ENCODE measurements around the gene PDE9A. TPM values are rescaled to one million over a fixed set of nuclear protein-coding genes. Genes with fewer than 3 reads are reported as not detected.
A peak's percentile ranks its signal among the peaks of the same experiment; 100 is the strongest.
"Not testable (repeated sequence)": the region's sequence is repeated elsewhere in the genome, so short reads cannot be mapped to it uniquely, and the experiment has no call there.

PDE9A gene
- total RNA-seq, 1 donor from 2014 or later, result 1.4 TPM

DNA sequence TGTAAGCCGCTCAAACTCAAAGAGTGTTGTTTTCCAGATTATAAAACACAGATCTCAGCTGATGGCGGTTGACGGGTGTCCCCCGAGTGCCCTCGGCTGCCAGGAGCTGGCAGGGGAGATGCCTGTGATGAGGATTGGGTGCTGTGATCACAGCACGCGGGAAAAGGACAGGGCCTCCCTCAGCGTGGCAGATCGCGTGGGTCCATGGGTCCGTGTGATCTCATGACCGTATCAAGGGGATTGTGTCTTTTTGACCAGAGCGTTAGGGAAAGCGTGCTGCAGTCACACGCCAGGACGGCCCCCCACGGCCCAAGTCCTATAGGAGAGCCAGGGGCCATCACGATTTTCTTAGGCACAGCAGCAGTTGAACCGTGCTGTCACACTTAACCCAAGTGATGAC is 51.9 kb downstream of the PDE9A start:
- DNase-seq (ENCODE audit: low read depth in 2 of 2), result no peak

DNA sequence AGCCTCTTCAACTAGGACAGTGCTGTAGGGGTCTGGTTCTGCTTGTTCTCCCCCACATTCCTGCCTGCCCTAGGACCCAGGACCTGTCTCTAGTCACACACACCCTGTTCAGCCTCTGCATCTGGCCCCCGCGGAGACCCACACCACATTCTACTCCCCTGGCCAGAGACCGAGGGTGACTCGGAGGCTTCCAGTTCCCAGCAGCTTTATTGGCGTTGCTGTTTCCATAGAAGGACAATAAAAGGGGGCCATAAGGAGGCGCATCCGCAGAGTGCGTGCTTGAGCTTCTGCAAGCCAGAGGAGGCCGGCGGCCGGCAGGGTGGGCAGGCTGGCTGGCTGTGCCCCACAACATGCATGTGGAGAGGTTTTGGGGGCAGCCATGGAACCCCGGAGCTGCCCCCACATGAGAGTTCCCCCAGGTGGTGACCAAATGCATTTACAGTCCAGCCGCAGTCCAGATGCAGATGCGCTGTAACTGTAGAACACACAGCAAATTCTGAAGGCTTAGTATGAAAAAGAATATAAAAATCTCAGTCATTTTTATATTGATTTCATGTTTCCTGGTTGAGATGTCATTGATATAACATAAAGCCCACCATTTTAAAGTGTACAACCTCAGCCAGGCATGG is 52.4 kb downstream of the PDE9A start:
- no peak for DNase-seq (ENCODE audit: low read depth in 2 of 2)

DNA sequence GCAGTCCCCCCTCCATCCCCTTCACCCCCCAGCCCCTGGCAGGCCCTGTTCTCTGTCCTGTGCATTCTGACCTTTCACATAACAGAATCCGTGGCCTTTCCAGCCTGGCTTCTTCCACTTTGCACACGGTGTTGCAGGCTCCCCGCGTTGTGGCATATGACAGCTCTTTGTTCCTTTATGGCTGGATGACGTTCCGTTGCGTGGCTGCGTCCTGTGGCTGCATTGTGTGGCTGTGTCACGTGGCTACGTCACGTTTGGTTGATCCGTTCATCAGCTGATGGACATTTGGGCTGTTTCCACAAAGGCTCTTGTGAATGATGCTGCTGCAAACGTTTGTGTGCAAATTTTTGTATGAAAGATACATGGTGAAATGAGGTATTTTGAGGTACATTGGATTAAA is 53.3 kb downstream of the PDE9A start:
- DNase-seq (ENCODE audit: low read depth in 2 of 2), result no peak

DNA sequence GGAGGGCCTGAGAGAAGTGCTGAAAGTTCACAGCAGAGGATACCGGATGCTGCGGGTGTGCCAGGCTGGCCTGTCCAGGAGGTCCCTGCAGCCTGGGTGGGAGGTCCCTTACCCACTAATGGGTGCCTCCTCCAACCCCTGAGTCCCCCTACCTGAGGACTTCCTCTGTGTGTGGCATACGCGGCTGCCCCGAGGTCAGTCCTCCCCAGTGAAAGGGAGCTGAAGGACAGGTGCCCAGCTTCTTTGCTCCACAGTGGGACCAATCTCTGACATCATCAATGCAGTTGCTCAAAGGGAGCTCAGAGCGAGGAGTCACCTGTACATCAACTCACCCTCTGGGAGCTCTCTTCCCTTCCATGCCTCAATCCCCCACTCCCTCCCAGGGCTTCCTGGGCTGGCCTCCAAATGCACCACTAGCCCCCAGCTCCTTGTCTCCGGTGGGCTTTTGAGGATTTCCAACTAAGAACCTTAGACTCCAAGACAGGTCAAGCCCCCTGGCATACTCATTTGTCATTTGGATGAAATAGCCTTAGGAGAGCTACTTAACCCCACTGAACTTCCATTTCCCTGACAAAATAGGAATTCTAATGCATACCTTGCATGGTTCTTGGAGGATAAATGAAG is 53.9 kb downstream of the PDE9A start:
- DNase-seq (ENCODE audit: low read depth in 2 of 2), result no peak

DNA sequence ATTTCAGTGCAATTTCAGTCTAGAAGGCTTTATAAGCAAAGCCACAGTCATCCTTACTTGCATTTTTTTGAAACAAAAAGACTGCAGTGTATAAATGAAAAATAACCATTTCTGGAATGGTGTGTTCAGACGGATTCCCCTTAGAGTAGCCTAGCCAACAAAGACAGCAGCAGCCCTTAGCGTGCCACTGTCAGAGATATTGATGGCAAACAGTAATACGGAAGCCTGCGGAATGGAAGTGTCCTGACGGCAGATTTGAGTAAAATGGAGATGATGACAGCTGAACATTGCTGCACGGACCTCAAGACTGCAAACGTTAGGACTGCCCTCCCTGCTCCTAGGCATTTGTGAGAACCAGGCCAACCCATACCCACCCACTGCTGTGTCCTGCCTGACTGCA is 54.7 kb downstream of the PDE9A start:
- no peak for DNase-seq (ENCODE audit: low read depth in 2 of 2)

DNA sequence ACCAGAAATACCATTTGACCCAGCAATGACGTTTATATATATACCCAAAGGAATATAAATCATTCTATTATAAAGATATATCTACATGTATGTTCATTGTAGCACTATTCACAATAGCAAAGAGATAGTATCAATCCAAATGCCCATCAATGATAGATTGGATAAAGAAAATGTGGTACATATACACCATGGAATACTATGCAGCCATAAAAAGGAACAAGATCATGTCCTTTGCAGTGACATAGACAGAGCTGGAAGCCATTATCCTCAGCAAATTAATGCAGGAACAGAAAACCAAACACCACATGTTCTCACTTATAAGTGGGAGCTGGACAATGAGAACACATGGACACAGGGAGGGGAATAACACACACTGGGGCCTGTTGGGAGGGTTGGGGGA is 55.5 kb downstream of the PDE9A start:
- DNase-seq (ENCODE audit: low read depth in 2 of 2), result not testable (repeated sequence)

DNA sequence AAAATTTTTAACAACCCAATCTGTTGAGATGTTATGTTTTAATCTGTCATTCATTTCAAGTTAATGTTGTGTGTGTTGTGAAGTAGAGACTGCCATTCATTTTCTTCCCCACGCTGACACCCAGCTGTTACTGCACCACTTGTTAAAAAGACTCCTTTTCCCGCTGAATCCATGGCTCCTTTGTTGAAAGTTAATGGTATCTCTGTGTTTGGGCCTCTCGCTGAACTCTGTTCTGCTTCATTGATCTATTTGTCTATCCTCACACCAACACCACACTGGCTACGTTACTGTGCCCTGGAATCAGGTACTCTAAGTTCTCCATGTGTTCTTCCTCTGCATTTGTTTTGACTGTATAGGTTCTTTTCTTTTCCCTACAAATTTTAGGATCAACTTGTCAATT is 58.2 kb downstream of the PDE9A start:
- DNase-seq (ENCODE audit: low read depth in 2 of 2), result no peak

DNA sequence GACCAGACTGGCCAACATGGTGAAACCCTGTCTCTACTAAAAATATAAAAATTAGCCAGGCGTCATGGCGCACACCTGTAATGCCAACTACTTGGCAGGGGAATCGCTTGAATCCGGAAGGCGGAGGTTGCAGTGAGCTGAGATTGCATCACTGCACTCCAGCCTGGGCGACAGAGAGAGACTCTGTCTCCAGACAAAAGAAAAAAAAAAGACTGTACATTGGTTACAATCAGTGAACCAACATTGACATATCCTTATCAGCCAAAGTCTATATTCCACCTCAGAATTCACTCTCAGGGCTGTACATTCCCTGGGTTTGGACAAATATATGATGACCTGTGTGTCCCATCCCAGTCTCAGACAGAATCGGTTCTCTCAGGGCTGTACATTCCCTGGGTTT is 62.0 kb downstream of the PDE9A start:
- DNase-seq (ENCODE audit: low read depth in 2 of 2), result not testable (repeated sequence)

DNA sequence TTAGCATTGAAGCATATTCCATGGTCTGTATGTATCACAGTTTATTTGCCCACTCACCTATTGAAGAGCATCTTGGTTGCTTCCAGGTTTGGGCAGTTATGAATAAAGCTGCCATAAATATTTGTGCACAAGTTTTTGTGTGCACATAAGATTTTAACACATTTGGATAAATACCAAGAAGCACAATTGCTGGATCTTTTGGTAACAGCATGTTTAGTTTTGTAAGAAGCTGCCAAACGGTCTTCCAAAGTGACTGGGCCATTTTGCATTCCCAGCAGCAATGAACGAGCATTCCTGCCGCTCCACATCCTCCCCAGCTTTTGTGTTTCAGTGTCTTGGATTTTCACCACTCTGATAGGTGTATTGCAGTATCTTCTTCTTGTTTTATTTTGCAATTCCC is 62.7 kb downstream of the PDE9A start:
- no peak for DNase-seq (ENCODE audit: low read depth in 2 of 2)

DNA sequence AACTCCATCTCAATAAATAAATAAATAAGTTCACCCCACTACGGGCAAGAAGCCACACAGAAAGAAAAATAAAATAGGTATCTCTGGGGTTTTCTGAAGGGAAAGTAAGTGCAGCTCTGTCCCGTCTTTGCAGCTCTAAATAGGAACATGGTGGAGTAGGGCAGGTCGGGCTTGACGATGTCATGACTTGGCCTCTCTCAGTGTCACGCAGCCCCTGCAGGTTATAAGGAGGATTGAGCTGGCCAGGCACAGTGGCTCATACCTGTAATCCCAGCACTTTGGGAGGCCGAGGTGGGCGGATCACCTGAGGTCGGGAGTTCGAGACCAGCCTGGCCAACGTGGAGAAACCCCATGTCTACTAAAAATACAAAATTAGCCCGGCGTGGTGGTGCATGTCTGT is 67.1 kb downstream of the PDE9A start:
- DNase-seq (ENCODE audit: low read depth in 2 of 2), result not testable (repeated sequence)

DNA sequence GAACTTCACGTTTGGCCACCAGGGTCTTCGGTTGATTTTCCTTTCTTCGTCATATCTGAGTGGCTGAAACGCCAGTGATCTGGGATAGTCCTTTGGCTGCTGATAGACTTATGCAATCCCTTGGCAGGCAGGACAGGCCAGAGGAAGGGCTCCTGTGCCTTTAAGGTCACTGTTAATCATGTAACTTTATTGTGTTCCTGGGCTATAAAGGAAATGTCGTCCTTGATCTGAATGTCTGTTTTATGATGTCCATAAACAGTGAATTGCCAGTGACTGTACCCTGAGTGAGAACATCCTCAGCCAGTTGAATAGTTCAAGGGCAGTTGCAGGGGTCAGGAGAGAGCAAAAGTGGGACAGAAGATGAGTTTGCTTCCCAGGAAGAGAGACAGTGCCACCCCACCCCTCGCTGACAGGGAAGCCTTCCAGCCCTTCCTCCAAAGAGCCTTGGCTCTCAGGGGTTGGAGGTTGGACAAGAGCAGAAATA is 68.0 kb downstream of the PDE9A start:
- DNase-seq (ENCODE audit: low read depth in 2 of 2), result peak; percentile 57 to 70

DNA sequence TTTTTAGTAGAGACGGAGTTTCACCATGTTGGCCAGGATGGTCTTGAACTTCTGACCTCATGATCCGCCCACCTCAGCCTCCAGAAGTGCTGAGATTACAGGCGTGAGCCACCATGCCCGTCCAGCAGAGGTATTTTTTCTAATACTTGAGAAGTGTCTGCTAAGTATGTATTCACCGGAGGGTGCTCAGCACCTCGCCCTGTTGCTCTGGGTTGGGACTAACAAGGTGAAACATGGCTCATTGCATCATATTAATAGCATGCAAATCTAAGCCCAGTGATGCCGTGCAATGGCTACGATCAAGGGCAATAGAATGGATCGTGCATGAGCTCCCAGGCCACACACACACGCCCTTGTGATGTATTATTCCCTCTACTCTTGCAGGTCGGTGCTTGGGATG is 68.7 kb downstream of the PDE9A start:
- DNase-seq (ENCODE audit: low read depth in 2 of 2), result no peak

DNA sequence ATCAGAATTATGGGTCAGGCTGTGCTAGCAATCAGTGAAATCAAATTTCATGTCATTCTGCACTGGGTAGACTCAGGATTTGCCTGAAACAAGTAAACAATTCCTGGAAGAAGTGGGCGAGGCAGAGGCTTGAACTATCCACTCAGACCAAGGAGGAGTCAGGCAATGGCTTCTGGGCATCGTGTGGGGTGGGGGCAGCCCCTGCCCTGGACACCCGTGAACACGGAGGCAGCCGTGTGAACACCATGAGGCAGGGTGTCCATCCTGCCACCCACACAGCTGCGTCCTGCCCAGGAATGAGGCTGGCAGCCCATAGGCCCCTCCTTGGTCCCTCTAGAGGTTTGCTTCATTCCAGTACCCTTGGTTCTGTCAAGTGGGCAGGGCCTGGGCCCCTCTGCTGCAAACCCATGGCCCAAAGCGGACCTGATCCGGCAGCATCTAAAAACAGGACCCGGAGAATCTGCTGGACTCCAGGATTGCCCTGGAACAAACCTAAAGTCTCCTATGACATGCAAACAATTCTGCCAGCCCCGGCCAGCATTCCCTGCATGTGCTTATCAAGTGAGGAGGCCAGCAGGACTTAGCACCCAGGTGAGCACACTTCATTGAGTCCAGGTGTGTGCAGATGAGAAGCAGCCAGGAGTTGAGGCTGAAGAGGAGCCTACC is 69.5 kb downstream of the PDE9A start:
- no peak for DNase-seq (ENCODE audit: low read depth in 2 of 2)

DNA sequence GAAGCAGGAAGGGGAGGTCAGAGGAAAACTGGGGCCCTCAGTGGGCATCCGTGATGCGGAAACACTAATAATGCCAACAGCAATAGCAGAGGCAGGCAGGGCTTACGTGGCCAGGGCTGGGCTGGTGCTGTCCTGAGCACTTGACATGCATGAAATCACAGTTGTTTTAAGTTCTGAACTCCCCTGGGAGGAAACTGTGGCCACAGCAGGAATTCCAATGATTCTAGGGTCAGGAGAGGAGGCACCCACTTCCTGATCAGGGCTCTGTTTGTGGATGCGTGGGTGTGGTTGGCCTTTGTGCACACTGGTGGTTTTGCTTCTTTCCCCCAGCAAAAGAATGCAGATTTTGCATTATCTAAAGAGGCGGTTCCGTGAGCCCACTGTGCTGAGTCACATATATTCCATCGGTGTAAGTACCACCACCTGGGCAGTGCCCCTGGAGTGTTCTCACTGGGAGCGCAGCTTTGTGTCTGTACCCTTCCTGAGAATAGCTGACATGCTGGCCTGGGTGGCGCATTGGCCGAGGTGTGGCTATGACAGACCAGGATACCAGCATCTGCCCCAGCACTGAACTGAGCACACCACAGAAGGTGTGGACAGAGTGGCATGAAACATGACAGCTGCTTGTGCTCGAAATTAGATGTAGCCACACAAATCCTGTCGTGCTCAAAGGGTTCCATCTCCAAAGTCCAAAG is 71.0 kb downstream of the PDE9A start:
- peak; percentile 80 to 82 for DNase-seq (ENCODE audit: low read depth in 2 of 2)

DNA sequence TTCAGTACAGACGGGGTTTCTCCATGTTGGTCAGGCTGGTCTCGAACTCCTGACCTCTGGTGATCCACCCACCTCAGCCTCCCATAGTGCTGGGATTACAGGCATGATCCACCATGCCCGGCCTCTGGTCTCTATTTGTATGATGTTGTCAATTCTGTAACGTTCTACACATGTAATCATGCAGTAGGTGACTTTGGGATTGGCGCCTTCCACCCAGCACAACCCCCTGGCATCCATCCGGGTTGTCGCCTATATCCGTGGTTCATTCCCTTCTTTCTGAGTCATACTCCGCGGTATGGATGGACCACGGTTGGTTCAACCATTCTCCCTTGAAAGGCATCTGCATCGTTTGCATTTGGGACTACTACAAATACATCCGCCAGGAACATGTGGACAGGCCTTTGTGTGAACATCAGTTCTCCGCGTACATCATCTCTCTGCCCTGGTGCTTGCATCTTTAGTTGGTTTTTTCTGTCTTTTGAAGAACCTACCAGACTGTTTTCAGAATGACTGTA is 72.1 kb downstream of the PDE9A start:
- DNase-seq (ENCODE audit: low read depth in 2 of 2), result no peak

DNA sequence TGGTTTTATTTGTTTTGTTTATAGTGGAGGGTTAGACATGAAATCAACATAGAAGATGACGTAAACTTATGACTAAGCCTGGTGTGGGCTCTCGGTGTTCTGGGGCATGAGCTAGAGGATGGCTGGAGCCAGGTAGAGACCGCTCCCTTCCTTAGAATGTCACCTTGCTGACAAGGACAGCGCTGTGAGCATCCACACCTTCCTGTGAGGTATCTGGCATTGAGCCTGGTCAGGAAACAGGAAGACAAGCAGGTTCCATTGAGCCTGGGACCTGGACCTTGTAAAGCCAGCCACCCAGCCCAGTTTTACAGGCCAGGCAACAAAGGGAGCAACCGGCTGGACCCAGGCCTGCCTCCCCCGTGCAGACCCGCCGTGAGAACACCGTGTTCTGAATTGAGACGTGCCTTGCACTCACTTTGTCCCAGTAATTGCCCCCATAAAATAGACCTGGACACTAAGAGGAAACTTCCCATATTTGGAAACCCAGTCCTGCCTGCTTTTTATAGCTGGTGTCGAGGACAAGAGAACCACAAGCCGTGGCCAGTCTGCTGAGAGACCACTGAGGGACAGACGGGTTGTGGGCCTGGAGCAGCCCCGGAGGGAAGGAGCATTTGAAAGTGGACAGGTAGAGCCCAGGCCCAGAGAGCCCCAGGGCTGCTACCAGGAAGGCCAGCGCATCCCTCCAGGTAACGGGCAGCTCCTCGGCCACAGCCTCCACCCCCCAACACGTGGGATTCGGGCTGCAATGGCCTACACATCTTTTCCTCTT is 78.0 kb downstream of the PDE9A start:
- DNase-seq (ENCODE audit: low read depth in 2 of 2), result no peak

DNA sequence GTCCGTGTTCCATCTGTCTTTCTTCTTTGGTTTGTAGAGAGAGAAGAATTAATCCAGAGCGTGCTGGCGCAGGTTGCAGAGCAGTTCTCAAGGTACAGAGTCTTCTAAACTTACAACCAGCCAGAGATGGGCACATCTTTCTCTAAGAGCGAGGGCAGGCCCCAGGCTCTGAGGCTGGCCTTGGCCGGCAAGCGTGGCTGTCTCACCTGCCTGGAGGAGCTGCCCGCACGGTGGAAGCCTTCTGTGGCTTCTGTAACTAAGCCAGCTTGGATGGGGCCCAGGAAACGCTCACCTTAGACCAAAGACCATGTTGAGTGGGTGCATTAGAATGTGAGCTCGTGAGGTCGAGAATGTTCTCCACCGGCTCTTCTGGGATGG is 78.6 kb downstream of the PDE9A start:
- DNase-seq (ENCODE audit: low read depth in 2 of 2), result no peak

DNA sequence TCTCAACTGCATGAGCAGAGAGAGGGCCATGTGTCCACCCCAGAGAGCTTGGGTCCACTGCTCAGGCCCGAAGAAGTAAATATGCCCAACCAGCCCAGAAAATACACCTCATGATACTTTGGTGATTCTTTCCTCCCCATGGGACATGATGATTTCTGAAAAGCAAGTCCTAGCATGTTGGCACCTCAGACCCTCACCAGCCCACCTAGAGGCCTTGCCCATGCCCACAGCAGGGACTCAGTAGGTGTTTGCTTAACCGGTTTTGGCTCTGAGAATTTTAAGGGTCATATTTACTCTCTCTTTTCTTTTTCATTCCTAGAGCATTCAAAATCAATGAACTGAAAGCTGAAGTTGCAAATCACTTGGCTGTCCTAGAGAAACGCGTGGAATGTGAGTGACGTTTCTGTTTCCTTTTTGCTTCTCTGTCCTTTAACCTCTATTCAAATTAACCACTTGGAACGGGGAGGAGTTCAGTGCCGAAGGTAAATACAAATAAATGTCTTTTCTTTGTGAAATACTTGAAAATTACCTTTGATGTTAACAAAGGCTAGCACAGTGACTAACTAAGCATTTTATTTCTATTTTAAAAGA is 79.7 kb downstream of the PDE9A start:
- peak; percentile 28 to 56 for DNase-seq (ENCODE audit: low read depth in 2 of 2)

DNA sequence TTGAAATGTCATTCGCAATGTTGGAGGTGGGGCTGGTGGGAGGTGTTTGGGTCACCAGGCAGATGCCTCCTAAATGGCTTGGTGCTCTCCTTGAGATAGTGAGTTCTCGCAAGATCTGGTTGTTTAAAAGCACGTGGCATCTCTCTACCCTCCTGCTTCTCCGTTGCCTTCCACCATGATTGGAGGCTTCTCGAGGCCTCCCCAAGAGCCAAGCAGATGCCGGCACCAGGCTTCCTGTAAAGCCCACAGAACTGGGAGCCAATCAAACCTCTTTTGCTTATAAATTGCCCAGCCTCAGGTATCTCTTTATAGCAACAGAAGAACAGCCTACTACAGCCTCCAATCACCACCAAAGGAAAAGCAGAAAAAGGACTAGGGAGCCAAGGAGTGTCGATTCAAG is 80.5 kb downstream of the PDE9A start:
- no peak for DNase-seq (ENCODE audit: low read depth in 2 of 2)

DNA sequence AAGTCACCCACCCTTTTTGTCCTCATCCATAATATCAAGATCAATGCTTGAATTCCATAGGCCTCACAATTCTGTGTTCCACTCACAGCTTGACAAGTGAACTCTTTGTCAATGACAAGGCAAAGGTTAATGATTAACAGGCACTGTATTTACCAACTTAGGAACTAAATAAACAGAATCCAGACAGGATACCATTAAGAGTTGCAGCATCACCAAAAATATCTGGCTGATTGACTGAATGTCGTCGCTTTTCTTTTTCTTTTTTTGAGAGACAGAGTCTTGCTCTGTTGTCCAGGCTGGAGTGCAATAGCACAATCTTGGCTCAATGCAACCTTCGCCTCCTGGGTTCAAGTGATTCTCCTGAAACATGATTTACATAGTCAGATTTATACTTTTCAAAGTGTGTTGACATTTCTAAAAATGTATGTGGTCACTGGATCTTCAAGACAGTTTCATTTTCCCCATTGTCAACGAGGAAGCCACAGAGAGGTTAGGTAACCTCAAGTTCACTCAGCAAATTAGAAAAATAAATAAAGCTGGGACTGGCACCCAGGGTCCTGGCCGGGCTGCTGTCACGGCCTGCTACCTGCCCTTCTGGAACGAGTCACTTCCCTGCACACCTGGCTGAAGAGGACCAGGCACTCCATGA is 81.0 kb downstream of the PDE9A start:
- no peak for DNase-seq (ENCODE audit: low read depth in 2 of 2)

DNA sequence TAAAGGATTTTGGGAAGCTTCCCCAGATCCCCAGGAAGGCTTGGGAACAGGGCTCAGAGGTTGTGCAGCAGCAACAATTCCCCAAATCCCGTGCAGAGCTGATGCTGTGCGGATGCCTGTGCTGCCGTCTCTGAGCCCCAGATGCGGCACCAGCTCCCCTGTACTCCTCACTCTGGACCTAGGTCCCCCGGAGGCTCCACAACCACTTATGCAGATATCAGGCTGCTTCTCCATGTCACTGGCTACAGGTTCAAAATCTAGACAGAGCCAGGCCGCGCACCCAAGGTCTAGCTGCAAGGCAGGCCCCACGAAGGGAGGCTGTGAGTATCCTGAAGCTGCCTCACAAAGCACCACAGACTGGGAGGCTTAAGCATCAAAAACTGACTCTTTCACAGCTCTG is 81.6 kb downstream of the PDE9A start:
- no peak for DNase-seq (ENCODE audit: low read depth in 2 of 2)

Data from dermis microvascular lymphatic vessel endothelial cell (primary cell).